GM19035 (cell line): Measurements from ENCODE around the gene NOCT.
"Not testable (repeated sequence)": the region's sequence is repeated elsewhere in the genome, so short reads cannot be mapped to it uniquely, and the experiment has no call there.

ENCODE experiments used
- ATAC-seq: cut with Tn5 transposase; IDR thresholded peaks from one replicate; pipeline ENCODE4 v1.9.1; 2021; ENCODE audit not compliant: unreplicated experiment

The NOCT gene

DNA sequence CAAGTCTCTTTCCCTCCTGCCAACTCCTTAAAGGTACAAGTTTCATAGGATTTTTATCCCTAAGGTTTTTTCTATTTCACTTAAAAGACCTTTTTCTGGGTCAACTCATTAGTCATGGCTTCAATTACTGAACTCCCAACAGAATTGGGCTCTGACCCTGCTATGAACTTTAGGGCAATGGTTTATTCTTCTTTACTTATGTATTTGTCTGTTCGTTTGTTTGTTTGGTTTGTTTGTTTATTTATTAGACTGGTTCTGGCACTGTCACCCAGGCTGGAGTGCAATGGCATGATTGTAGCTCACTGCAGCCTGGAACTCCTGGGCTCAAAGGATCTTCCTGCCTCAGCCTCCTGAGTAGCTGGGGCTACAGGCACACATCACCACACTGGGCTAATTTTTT, 5.9 kb upstream of the NOCT start:
- ATAC-seq: no peak

DNA sequence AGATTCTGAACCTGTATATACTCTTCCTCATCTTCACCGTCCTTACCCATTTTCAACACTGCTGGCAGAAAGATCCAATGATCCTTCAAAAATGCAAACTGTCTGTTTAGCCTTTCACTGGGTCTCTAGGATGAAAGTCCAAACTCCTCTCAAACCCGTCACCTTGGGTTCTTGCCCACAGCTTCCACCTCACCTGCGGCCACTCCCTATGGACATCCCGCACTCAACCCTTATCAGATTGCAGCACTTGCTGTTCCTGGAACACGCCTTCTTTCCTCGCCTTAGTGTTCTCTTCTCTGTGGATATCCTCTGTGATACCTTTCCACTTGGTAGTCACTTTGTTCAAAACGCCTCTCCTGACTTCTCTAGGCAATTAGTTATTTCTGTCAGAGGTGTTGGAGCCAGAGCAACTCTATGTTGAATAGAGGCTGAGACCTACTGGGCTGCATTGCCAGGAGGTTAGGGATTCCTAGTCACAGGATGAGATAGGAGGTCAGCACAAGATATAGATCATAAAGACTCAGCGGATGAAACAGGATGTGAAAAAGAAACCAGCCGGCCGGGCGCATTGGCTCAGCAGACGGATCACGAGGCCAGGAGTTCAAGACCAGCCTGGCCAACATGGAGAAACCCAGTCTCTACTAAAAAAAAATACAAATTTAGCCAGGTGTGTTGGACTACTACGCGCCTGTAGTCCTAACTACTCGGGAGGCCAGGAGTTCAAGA, 4.2 kb upstream of the NOCT start:
- no peak for ATAC-seq

DNA sequence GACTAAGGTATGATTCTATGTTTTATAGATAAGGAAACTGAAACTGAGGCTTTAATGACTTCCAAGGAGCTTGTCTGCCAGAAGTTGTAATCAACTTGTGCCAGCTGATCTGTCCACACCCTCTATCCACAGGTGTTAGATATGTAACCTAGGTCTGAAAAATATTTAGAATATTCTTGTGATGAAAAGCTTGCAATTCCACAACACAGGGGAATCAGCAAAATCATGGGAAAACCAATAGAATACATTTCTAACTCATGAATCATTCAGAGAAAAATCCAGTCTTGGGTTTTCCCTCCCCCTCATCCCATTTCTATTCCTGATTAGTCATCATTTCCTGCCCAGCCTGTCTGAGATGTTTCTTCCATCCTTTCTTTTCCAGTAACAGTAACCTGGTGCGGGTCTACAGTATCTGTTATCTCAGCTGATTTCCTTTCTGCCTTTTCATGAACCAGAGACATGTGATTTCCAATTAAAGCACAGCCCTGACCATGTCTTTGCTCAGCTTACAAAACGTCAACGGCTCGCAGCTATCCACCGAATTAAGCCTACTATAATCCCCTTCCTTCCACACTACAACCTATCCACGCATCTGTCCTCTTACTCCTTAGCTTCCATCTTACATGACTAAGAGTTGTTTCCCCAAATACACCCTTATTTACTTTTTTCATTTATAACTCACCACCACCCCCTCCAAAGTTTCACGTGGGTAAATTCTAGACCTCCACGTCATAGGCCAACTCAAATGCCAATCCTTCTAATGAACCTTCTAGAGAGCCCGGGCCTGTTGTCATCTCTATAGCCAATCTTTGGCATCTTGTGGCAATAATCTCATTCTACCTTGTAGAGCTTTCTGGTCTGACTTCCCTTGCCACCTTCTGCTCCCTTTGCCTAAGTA, 961 bp upstream of the NOCT start:
- ATAC-seq: peak; percentile 7

- ATAC-seq: peak; percentile 41
These were observed 429 bp downstream of the NOCT start for GRCh38 chr4:139015948-139016471.

DNA sequence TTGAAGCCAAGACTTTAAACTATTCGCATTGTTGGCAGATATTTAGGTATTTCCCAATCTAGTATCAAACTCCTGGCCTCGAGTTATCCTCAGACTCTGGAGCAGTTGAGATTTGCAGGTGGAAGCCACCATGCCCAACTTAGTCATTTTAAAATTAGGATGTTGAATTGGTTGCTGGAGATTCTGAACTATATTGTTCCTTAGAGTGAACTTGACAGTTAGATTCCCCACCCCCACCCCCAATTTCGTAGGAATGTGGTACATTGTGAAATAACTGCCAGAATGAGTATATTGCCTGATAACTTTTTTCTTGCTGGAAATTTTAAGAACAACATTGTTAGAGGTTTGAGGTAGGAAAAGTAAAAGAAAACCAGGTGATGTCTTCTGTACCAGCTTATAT, 2.3 kb downstream of the NOCT start:
- ATAC-seq: no peak

GRCh38 chr4:139018501-139018900, 2.9 kb downstream of the NOCT start:
- ATAC-seq: no peak

GRCh38 chr4:139018971-139019758, 3.6 kb downstream of the NOCT start:
- ATAC-seq: no peak

- no peak for ATAC-seq
These were observed 4.8 kb downstream of the NOCT start for GRCh38 chr4:139020384-139020783.

DNA sequence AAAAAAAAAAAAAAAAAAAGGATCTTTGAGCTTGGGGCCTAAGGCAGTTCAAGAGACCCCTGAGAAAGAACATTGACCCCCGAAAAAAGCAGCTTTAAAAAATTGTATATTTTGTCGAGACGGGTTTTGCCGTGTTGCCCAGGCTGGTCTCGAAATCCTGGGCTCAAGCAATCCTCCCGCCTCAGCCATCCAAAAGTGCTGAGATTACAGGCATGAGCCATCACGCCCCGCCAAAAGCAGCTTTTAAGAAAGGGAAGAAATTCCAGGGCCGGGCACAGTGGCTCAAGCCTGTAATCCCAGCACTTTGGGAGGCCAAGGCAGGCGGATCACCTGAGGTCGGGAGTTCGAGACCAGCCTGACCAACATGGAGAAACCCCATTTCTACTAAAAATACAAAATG, 5.5 kb downstream of the NOCT start:
- ATAC-seq: not testable (repeated sequence)

GRCh38 chr4:139022835-139023234, 7.3 kb downstream of the NOCT start:
- no peak for ATAC-seq

DNA sequence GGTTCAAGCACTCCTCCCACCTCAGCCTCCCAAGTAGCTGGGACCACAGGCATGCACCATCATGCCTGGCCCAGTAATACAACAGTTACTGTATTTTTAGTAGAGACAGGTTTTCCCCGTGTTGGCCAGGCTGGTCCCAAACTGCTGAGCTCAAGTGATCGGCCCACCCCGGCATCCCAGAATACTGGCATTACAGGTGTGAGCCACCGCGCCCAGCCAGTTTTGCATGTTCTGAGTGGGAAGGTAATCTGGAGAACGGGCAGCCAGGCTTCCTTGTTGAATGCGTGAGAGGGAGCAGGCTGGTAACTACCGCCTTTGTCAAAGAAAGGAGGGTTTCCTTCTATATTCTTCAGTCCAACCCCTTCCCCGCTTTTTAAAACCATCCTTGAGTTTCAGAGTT, 9.1 kb downstream of the NOCT start:
- no peak for ATAC-seq

- no peak for ATAC-seq
These were observed 10.3 kb downstream of the NOCT start for GRCh38 chr4:139025841-139026240.

- ATAC-seq: no peak
These were observed 12.2 kb downstream of the NOCT start for GRCh38 chr4:139027776-139028175.

DNA sequence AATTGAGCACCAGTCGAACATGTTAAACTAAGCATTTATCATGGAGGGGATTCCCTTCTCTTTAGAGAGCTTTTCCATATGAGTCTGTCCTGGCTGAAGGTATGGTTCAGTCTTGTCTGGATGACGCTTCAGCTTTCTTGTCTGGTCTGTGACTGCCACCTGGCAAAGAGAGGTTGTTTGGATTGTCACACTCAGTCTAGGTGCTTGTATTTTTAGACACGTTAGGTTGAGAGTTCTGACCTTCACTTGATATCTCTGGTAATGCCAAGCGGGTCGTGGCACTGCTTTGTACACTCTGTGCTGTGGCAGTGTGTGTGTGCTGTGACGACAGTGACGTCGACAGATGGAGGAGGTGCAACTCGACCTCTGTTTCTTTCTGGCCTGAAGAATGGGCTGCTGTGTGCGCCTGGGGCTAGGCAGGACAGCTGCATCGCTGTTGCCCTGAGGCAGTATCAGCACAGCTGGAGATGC, 12.6 kb downstream of the NOCT start:
- ATAC-seq: no peak

DNA sequence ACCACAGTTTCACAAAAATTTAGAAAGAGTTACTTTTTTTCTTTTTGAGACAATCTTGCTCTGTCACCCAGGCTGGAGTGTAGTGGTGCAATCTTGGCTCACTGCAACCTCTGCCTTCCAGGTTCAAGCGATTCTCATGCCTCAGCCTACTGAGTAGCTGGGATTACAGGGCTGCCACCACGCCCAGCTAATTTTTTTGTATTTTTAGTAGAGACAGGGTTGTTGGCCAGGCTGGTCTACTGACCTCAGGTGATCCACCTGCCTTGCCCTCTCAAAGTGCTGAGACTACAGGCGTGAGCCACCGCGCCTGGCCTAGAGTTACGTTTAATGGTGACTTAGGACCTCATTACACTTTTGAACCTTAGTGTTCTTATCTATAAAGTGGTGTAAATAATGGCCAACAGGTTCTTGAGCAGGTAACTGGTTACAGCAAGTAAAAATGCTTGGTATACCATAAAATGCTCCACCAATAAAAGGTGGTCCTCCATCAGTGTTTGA, 14.3 kb downstream of the NOCT start:
- ATAC-seq: not testable (repeated sequence)

GRCh38 chr4:139030614-139031235, 15.1 kb downstream of the NOCT start:
- ATAC-seq: peak; percentile 80

DNA sequence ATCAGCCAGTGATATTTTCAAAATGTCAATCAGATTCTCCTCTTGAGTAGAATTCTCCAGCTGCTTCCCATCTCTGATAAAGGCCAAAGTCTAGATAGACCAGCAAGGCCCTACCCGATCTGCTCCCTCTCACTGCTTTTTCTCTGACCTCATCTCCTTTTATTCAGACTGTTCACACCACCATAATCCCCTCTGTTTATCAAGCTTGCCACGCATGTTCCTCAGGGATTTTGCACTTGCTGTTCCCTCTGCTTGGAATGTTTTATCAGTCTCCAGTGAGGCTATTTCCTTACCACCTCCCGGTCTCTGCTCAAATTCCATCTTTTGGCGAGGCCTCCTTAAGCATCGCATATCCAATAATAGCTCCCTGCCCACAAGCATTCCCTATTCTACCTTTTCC, 20.1 kb downstream of the NOCT start:
- no peak for ATAC-seq

- no peak for ATAC-seq
These were observed 21.3 kb downstream of the NOCT start for GRCh38 chr4:139036885-139037284.

- no peak for ATAC-seq
These were observed 23.4 kb downstream of the NOCT start for GRCh38 chr4:139038874-139039443.

DNA sequence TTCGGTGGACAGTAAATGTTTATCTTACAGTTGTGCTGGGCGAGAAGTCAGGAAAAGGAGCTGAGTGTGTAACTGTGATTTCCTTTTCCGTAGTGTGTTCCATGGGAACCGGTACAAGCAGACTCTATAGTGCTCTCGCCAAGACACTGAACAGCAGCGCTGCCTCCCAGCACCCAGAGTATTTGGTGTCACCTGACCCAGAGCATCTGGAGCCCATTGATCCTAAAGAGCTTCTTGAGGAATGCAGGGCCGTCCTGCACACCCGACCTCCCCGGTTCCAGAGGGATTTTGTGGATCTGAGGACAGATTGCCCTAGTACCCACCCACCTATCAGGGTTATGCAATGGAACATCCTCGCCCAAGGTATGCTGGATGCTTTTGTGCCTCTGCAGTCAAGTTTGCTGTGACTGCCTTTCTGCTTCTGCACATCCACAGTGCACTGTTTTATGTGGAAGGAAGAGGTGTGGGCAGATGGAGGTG, 27.4 kb downstream of the NOCT start:
- ATAC-seq: no peak
